Activated CD4-positive, alpha-beta T cell treated with anti-CD3 and anti-CD28 coated beads, Interleukin-2, amount 50 U/mL, for 16 hours (primary cell): Measurements from ENCODE around the gene PPM1N.

Experiments used
- DNase-seq: peaks from one replicate; pipeline ENCODE4 v3.0.0-alpha.2; 2020

PPM1N gene

GRCh38 chr19:45547211-45547770 is 49.0 kb downstream of the PPM1N start:
- DNase-seq: no peak

GRCh38 chr19:45547965-45548609 is 49.8 kb downstream of the PPM1N start:
- DNase-seq: no peak
